Fibroblast of skin of back (primary cell): Measurements from ENCODE around the gene MAP3K5.
"Not testable (repeated sequence)": the region's sequence is repeated elsewhere in the genome, so short reads cannot be mapped to it uniquely, and the experiment has no call there.

Experiments used
- DNase-seq: peaks from one replicate; pipeline ENCODE4 v3.0.0-alpha.2; 2013

The MAP3K5 gene

DNA sequence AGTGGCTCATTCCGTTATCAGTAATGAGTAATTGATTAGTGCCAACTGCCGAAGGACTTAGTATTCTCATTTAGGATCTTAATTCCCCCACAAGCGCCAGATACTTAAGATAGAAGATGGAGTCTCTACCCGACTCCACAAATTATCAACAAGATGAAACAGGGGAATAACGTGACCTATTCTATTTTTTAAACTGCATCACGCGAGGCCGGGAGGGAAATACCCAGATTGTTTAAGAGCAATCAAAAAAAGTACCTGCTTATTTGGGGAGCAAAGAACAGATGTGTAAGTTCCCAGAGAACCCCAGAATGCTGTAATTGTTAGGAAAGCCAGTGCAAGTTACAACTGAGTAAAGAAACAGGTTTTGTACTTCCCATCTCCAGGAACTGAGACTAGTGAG lies 1.1 kb upstream of the MAP3K5 start:
- DNase-seq: no peak

DNA sequence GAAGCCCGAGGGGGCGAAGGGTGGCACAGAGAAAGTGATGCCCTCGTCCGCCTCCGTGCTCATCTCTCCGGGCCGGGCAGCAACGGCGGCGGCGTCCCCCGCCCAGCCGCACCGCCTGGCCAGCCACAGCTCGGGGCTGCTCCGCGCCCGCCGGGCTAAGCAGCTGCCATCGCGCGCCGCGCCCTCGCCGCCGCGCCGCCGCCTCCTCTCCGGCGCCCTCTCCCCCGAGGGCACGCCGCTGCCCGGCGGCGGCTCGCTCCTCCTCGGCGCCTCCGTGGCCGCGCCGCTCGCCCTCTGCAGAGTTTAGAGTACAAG lies 225 bp downstream of the MAP3K5 start:
- no peak for DNase-seq

DNA sequence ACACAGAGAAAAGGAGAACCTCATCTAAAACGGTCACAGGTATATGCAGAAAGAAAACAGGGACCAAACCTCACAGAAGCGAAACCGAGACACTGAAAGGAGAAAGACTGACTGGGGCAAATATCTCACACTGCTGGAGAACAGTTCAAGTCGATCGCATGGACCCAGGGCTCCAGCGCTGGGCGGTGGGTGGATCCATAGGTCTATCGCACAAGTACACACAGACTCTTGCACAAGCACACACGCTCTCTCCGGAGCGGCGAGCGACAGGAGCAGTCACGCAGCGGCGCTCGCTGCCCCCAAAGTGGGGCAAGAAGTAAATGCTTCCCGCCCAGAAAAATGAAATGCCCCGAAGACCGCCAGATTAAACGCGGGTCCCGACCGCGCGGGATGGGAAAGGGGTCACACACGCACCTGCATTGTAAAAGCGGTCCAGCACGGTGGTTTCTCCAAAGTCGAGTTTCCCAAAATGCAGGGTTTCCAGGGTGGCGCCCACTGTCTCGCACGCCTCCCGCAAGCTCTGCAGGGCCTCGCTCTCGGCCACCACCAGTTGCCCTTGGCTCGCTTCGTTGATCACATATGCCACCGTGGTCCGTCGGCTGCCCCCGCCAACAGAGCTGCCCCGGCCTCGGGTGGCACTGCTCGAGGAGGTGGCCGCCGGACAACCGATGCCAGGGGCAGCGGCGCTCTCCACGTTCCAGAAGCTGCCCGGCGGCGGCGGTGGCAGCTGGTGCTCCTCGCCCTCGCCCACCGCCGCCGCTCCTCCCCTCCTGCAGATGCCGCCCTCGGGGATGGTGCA lies 782 bp downstream of the MAP3K5 start:
- DNase-seq: peak; percentile 56

DNA sequence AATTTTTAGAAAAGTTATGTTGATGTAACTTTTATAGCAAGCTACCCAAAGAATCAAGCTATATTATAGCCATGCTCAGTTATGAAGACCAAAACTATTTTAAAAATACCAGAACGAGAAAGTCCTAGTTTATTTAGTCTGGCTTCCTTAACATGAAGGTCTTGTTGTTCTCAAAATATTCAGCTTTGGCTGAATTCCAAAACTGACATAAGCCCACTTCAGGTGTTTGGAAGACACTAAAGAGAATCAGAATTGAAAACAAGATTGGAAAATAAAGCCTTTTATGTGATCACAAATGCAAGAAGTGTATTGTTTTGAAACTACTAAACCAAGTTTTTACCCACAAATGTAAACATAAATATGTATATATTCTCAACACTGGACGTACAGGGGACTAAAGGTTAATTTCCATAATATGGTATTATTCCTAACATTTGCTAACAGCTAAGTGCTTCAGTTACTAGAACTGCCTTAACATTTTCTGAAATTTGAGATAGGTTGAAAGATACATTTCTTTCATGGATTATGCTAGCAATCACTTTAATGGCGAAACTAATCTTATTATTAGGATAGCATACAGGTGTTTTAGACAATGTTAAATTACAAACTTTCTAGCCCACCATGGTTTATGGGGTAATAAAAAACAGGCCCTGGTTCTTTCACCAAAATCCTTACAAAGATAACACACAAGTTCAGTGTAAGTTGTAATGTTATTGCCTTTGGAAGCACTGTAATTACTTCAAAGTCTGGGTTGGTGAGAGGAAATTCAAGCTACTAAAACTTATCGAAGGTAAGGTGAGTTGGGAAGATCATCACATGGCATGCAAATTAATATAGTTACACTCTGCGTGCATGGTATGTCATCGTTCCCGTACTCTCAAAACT lies 1.6 kb downstream of the MAP3K5 start:
- no peak for DNase-seq

DNA sequence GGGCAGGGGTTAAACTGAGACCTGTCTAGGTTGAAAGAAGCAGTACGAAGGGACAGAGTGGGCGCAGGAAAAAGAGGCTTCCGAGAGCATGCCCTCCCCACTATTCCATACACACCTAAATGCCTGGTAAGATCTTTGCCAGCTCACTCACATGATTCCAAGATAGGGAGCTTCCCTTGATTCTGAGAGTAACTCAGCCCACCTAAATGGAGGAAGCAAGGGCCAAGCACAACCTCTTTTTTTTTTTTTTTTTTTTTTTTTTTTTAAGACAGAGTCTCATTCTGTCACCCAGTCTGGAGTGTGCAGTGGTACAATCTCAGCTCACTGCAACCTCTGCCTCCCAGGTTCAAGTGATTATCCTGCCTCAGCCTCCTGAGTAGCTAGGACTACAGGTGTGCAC lies 2.8 kb downstream of the MAP3K5 start:
- not testable (repeated sequence) for DNase-seq

DNA sequence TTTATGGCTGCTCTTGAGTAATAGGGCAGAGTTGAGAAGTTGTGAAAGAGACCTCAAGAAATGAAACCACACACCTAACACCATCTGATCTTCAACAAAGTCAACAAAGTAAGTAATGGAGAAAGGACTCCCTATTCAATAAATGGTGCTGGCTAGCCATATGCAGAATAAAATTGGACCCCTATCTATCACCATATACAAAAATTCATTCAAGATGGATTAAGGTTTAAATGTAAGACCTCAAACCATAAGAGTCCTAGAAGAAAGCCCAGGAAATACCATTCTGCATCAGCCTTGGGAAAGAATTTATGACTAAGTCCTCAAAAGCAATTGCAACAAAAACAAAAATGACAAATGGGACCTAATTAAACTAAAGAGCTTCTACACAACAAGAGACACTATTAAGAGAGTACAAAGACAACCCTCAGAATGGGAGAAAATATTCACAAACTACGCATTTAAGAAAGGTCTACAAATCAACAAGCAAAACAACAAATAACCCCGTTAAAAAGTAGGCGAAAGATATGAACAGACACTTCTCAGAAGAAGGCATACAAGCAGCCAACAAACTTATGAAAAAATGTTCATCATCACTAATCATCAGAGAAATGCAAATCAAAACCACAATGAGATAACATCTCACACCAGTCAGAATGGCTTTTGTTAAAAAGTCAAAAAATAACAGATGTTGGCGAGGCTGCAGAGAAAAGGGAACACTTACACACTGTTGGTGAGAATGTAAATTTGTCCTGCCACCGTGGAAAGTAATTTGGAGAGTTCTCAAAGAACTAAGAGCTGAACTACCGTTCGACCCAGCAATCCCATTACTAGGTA lies 4.0 kb downstream of the MAP3K5 start:
- peak; percentile 87 for DNase-seq

DNA sequence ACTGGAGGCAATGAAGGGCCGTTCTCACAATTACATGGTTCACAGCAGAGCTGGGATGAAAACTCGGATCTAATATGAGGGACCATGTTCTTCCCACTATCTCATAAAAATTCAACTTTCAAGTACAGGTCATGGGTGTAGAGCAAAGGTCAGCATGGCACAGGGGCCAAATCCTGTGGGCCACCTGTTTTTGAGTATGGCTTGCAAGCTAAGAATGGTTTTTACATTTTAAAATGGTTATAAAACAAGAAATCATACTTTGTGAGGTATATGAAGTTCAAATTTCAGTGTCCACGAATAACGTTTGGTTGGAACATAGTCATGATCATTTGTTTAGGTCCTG lies 4.6 kb downstream of the MAP3K5 start:
- DNase-seq: no peak

DNA sequence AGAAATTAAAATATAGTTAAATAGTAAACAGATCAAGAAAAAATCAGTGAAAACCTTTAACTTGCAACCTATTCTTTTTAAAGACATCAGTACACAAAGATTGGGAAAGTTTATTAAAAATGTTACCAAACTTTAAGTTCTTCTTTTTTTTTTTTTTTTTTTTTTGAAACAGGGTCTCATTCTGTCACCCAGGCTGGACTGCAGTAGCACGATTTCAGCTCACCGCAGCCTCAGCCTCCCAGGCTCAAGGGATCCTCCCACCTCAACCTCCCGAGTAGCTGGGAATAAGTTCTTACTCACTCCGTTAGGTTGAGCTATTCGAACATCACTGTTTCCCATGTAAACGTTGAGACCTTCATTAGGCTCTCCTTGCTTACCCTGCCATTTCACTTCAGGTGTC lies 5.6 kb downstream of the MAP3K5 start:
- no peak for DNase-seq

DNA sequence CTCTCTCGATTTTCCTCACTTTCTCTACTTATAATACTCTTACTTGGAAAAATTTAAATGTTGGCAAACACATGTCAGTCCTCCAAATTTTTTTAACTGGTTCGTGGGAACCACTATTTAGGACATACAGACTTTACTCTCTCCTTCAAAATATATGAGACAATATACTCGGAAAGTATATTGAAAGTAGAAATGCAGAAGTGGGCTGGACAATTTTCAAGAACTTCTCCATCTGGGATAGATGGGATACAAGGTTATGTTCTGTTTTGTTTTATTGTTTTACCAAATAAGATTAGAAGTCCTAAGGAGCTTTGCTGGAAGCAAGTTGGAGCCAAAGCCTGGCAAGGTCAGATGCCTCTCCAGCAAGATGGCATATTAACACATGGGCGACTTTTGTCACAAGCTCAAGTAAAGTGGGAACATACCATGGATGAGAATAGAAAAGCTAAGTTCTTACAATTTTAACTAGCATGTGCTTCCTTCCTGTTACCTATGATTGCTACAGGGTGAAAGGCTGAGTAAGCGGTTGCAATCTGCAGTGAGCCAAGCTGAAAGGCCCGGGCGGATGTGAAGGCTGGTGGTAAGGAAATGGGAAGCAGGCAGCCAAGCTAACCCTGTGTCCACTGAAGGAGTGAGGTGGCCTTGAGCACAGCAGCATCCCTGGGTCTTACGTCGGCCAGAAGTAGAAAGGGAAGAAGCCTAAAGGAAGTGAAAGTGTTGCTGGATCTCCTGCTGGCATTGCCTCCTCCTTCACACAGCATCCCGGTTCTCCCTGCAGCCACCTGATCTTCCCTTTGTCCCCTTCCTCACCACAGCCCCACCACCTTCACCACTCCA lies 7.1 kb downstream of the MAP3K5 start:
- no peak for DNase-seq

DNA sequence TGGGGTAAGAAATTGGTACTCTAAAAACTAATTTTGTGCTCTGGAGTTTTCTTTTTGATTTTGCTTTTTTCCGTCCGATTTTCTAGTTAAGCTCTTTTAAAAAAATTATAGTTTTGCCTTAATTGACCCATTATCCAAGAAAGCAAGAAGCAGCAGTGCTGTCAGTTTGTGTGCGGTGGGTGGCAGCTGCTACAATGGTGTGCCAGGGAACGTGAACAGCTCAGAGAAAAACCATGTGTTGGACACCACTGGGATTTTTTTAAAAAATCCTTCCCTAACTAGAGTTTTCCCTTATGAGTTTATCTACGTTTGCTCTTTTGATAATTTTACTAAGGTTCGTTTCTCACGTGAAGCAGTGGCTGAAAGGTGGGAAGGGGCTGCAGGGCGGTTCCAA lies 8.0 kb downstream of the MAP3K5 start:
- DNase-seq: no peak

DNA sequence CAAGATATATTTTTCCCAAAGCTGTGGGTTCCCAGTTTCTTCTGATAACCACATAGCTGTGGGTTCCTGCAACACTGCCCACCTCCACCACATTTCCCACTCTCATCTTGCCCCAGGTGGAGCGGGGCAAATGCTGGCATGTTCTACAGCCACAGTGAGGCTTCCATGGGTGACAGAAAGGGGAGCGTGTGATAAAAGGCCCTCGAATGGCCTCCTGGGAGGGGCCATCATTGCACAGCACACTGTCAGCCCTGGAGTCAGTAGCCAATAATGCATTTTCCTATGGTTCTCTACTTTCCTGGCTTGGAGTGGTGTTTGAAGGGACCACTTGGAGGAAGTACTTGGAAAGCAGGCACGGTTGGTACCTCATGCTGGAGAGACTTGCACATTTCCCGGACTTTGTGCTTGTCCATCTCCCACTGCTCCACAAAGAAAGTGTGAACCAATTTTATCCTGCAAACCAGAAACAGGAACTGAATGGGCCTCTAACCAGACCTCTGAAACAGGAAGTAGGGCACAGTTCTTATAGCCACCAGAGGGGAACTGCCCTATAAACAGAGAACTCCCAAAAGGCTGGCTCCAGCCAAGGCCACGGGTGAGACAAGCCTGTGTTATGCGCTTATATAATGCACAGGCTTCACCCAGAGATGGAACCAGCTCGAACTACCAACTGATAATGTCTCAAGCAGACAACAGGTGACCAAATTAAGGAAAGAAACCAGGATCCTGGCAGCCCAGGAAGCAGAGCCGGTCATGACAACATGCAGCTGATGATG lies 8.6 kb downstream of the MAP3K5 start:
- no peak for DNase-seq

DNA sequence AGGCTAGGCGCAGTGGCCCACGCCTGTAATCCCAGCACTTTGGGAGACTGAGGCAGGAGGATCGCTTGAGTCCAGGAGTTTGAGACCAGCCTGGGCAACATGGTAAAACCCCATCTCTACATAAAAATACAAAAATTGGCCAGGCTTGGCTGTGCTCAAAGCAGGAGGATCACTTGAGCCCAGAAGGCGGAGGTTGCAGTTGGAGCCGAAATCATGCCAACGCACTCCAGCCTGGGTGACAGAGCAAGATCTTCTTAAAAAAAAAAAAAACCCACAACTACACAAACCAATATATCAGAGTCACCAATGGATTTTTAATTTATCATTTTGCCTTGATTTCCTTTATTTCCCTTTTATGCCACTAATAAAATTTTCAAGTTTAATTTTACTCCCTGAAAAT lies 9.3 kb downstream of the MAP3K5 start:
- no peak for DNase-seq

DNA sequence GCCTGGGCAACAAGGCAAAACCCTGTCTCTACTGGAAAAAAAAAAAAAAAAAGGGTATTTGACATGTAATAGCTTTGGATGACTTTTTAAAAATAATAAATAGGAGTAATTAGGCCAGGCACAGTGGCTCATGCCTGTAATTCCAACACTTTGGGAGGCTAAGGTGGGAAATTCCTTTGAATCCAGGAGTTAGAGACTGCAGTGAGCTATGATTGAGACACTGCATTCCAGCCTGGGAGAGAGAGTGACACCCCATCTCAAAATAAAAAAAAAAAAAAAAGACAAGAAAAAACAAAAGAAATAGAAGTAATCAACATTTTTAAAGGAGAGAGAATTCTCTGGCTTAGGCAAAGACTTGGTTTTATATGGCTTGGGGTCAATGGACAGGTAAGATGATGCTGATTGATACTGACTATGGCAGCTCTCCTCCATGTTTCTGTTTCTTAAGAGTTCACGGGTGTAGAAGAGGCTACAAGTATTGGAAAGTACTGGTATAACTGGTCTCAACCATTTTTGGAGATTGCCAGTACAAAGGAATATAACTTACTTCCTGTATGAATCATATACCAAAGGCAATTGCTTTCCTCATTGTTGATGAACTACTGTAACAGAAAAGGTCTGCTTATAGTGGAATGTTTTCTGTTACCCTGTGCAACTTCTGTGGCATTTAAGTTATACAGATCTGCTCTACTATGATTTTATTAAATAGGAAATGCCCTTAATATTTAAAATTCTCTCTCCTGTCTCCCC lies 10.1 kb downstream of the MAP3K5 start:
- DNase-seq: peak; percentile 79

DNA sequence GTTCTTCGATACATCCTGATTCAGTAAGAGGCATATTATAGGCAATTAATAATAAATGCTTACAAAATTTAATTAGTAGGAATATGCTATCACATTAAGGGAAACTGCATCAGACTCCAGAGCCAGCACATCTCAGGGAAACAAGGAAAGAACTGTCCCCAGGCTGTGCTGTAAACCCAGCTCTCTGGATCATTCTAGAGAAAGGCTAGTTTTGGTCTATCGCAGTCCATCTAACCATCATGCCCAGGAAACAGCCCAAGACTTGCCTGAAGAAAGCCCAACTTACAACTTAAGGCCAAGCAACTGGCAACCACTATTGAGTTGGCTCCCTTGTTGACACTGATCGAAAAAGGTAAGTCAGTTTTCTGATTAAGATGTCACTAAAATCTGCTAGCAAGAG lies 11.3 kb downstream of the MAP3K5 start:
- DNase-seq: no peak

DNA sequence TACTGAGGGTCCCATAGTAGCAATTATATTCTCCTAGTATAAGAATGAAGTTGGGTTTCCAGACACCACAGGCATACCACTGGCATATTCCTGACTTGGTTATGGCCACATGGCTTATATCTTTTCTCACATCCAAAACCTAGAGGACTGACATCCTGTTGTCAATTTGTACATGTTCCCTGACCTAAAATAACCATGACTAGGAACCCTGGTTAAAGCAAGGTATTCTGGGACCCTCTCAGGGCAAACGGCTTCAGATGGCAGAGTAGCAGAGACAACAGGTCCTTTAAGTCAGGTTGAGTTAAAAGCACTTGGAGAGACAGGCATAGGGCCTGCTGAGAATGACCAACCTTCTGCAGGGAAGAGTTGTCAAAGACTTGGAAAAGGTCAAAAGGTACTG lies 12.6 kb downstream of the MAP3K5 start:
- no peak for DNase-seq

DNA sequence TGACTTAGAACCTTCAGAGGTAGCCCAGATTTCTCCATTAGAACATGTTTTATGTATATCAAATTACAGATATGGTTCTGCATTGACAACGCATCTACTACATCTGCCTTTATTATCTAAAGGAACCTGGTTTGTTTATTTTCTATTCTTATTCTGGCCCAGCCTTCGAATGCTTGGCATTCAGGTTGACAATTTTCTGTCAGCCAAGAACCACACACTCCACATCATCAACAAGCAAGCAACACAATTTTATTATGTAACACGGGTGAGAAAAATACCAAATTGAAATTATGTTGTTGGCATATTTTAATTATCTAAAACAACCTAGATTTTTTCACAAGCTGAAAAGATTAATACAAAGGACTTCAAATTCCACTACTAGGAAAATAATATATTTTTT lies 14.6 kb downstream of the MAP3K5 start:
- DNase-seq: no peak

DNA sequence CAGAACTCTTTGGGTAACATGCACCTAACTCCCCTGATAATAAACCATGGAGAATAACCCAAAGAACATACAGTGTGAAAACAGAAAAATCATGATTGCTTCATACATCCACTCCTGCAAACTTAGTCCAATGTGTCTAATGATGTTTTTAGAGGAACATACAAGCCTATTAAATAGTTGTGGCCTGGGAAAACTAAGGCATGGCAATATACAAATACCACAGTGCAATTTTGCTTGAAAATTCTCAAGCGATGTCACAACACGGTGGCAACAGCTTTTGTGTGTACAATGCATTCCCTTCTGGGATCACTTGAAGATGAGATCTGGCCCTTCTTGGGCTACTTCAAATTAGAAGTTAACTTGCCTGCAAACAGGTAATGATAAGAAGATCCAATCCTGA lies 16.7 kb downstream of the MAP3K5 start:
- DNase-seq: peak; percentile 73

DNA sequence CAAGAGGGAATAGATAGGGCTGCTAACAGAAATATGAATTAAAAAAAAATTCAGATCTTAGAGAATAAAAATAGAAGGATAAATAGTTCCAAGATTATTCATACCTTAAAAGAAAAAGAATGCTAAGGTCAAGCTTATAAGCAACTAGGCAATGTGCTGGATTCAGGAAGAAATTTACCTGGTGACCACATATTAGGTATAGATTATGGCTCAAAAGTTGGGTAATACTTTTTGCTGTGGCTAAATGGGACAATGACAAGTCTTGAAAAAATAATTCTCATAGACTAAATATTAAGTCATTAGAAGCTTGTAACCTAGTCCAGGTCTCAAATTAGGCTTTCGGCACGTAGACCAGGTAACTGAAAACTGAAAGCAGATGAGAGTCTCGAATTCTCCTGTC lies 17.2 kb downstream of the MAP3K5 start:
- no peak for DNase-seq

DNA sequence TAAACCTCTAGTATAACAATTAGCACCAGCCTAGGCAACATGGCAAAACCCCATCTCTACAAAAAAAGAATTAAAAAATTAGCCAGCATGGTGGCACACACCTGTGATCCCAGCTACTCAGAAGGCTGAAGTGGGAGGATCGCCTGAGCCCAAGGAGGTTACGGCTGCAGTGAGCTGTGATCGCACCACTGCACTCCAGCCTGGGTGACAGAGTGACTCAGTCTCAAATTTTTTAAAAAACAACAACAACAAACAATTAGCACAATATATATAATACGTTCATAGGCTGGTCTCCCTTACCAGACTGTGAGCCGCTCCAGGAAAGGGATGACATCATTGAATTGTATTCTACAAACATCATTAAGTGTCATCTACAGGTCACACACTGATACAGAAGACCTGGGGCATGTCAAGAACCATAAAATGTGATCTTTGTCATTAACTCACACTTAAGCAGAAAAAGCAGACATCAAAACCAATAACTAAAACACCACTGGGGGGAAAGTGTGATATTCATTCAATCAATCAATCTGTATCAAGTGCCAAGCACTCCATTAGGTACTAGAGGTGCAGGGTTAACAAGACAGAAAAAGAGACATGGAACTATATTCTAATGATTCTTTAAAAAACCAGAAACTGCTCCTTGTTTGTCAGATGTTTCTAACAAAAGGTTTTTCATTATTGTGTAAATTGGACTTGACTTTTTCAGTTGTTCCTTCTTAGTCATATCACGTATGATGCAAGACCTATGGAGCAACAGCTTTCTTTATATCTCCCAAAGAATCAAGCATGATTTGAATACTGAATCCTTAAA lies 17.8 kb downstream of the MAP3K5 start:
- DNase-seq: peak; percentile 60

DNA sequence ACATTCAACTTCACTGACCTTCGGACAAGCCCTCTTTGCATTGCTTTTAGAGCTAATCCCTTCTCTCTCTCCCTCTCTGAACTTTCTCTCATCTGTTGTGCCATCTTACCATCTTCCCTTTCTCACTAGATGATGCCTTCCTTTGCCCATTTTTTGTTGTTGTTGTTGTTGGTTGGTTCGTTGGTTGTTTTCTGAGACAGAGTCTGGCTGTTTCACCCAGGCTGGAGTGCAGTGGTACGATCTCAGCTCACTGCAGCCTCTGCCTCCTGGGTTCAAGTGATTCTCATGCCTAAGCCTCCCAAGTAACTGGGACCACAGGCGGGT lies 18.8 kb downstream of the MAP3K5 start:
- no peak for DNase-seq
